ENCODE measurements around the gene GNAQ.
A peak's percentile ranks its signal among the peaks of the same experiment; 100 is the strongest.

GNAQ gene

GRCh38 chr9:77999231-77999631 lies 32.4 kb downstream of the GNAQ start:
- Mint-ChIP-seq H3K4me3 (no peak overlapping the region), H3K9me3 (peaks cover 0 to under 1% of the 10 kb centered on the region in 2 donors), H3K4me1 (peaks cover 66% of the 10 kb centered on the region), H3K27me3 (no peaks in the 10 kb centered on the region), H3K27ac (peak overlapping the region in 1 of 2 donors; percentile 14)
- ATAC-seq = no peak
- DNase-seq = no peak

- ATAC-seq = no peak
Observed at GRCh38 chr9:77997611-77998284, 33.9 kb downstream of the GNAQ start.

GRCh38 chr9:77996696-77997095 lies 34.9 kb downstream of the GNAQ start:
- Mint-ChIP-seq H3K27me3 (no peaks in the 10 kb centered on the region), H3K4me3 (no peak overlapping the region), H3K9me3 (no peaks in the 10 kb centered on the region), H3K4me1 (peaks cover 47% of the 10 kb centered on the region), H3K27ac (no peak overlapping the region)
- ATAC-seq (no peak), DNase-seq (no peak)

More at GRCh38 chr9:77997611-77998284, 33.9 kb downstream of the GNAQ start:
- Mint-ChIP-seq H3K4me1 (peaks cover 58% of the 10 kb centered on the region), H3K27me3 (no peaks in the 10 kb centered on the region), H3K4me3 (no peak overlapping the region), H3K27ac (no peak overlapping the region), H3K9me3 (no peaks in the 10 kb centered on the region)
- DNase-seq = no peak

GRCh38 chr9:77991191-77991590 lies 40.4 kb downstream of the GNAQ start:
- H3K4me3 Mint-ChIP-seq = no peak overlapping the region
- DNase-seq (no peak), ATAC-seq (no peak)
- H3K9me3 Mint-ChIP-seq = no peaks in the 10 kb centered on the region
- no peaks in the 10 kb centered on the region for H3K27me3 Mint-ChIP-seq
- no peak overlapping the region for H3K27ac Mint-ChIP-seq
- H3K4me1 Mint-ChIP-seq = peaks cover 40% of the 10 kb centered on the region

GRCh38 chr9:77989909-77990308 lies 41.7 kb downstream of the GNAQ start:
- H3K4me1 Mint-ChIP-seq = peaks cover 44% of the 10 kb centered on the region
- peak overlapping the region in 1 of 2 donors; percentile 68 for H3K27ac Mint-ChIP-seq
- no peaks in the 10 kb centered on the region for H3K27me3 Mint-ChIP-seq
- ATAC-seq (no peak), DNase-seq (no peak)
- H3K4me3 Mint-ChIP-seq = no peak overlapping the region
- H3K9me3 Mint-ChIP-seq = no peaks in the 10 kb centered on the region

GRCh38 chr9:77989458-77989857 lies 42.2 kb downstream of the GNAQ start:
- H3K9me3 Mint-ChIP-seq = no peaks in the 10 kb centered on the region
- H3K27ac Mint-ChIP-seq = peak overlapping the region in 1 of 2 donors; percentile 84
- peaks cover 48% of the 10 kb centered on the region for H3K4me1 Mint-ChIP-seq
- ATAC-seq (no peak), DNase-seq (no peak)
- H3K4me3 Mint-ChIP-seq = no peak overlapping the region
- H3K27me3 Mint-ChIP-seq = no peaks in the 10 kb centered on the region

GRCh38 chr9:77988630-77989029 lies 43.0 kb downstream of the GNAQ start:
- no peak overlapping the region for H3K4me3 Mint-ChIP-seq
- no peak for DNase-seq

GRCh38 chr9:77987880-77988525 lies 43.6 kb downstream of the GNAQ start:
- no peak for ATAC-seq
- Mint-ChIP-seq H3K4me3 (no peak overlapping the region), H3K27ac (peak overlapping the region in 1 of 2 donors; percentile 73), H3K27me3 (no peaks in the 10 kb centered on the region), H3K9me3 (no peaks in the 10 kb centered on the region), H3K4me1 (peaks cover 55% of the 10 kb centered on the region)
- no peak for DNase-seq

More at GRCh38 chr9:77988630-77989029, 43.0 kb downstream of the GNAQ start:
- Mint-ChIP-seq H3K9me3 (no peaks in the 10 kb centered on the region), H3K27ac (peak overlapping the region in 1 of 2 donors; percentile 87), H3K27me3 (no peaks in the 10 kb centered on the region), H3K4me1 (peaks cover 49% of the 10 kb centered on the region)
- ATAC-seq = peak; percentile 74

- Mint-ChIP-seq H3K4me3 (no peak overlapping the region), H3K27me3 (no peaks in the 10 kb centered on the region), H3K9me3 (no peaks in the 10 kb centered on the region), H3K27ac (no peak overlapping the region), H3K4me1 (peaks cover 64% of the 10 kb centered on the region)
- ATAC-seq (no peak), DNase-seq (no peak)
Observed at GRCh38 chr9:77987081-77987656, 44.4 kb downstream of the GNAQ start.

- H3K27ac Mint-ChIP-seq = peak overlapping the region in 1 of 2 donors; percentile 49
- no peaks in the 10 kb centered on the region for H3K27me3 Mint-ChIP-seq
- ATAC-seq (no peak), DNase-seq (no peak)
- H3K4me3 Mint-ChIP-seq = no peak overlapping the region
- no peaks in the 10 kb centered on the region for H3K9me3 Mint-ChIP-seq
- peaks cover 70% of the 10 kb centered on the region for H3K4me1 Mint-ChIP-seq
Observed at GRCh38 chr9:77985996-77986395, 45.6 kb downstream of the GNAQ start.

- Mint-ChIP-seq H3K4me1 (peaks cover 85% of the 10 kb centered on the region), H3K27me3 (no peaks in the 10 kb centered on the region), H3K27ac (no peak overlapping the region), H3K9me3 (no peaks in the 10 kb centered on the region), H3K4me3 (no peak overlapping the region)
- no peak for DNase-seq
- peak; percentile 31 for ATAC-seq
Observed at GRCh38 chr9:77983320-77983662, 48.3 kb downstream of the GNAQ start.

GRCh38 chr9:77982581-77983319 lies 48.9 kb downstream of the GNAQ start:
- DNase-seq (no peak), ATAC-seq (peak; percentile 27)
- Mint-ChIP-seq H3K4me3 (no peak overlapping the region), H3K27me3 (no peaks in the 10 kb centered on the region), H3K4me1 (peaks cover 85% of the 10 kb centered on the region), H3K27ac (peak overlapping the region in 1 of 2 donors; percentile 28), H3K9me3 (no peaks in the 10 kb centered on the region)

- H3K4me3 Mint-ChIP-seq = peak overlapping the region in 1 of 2 donors; percentile 24
- H3K9me3 Mint-ChIP-seq = no peaks in the 10 kb centered on the region
- DNase-seq = no peak
- no peak for ATAC-seq
- peaks cover 85% of the 10 kb centered on the region for H3K4me1 Mint-ChIP-seq
- no peaks in the 10 kb centered on the region for H3K27me3 Mint-ChIP-seq
- H3K27ac Mint-ChIP-seq = no peak overlapping the region
Observed at GRCh38 chr9:77981907-77982306, 49.7 kb downstream of the GNAQ start.

GRCh38 chr9:77981332-77981731 lies 50.3 kb downstream of the GNAQ start:
- H3K4me1 Mint-ChIP-seq = peaks cover 84% of the 10 kb centered on the region

GRCh38 chr9:77980622-77981021 lies 51.0 kb downstream of the GNAQ start:
- Mint-ChIP-seq H3K27me3 (no peaks in the 10 kb centered on the region), H3K27ac (no peak overlapping the region), H3K4me3 (peak overlapping the region; percentile 5 to 26), H3K9me3 (no peaks in the 10 kb centered on the region), H3K4me1 (peaks cover 78% of the 10 kb centered on the region)
- ATAC-seq (no peak), DNase-seq (no peak)

More at GRCh38 chr9:77981332-77981731, 50.3 kb downstream of the GNAQ start:
- peak overlapping the region; percentile 24 to 47 for H3K4me3 Mint-ChIP-seq
- no peaks in the 10 kb centered on the region for H3K9me3 Mint-ChIP-seq
- H3K27ac Mint-ChIP-seq = no peak overlapping the region
- no peaks in the 10 kb centered on the region for H3K27me3 Mint-ChIP-seq
- DNase-seq (no peak), ATAC-seq (no peak)

Data from stimulated activated naive CD8-positive, alpha-beta T cell treated with anti-CD3 and anti-CD28 coated beads, Interleukin-15, amount 100 ng/mL, for 72 hours (primary cell).